NT2/D1 (cell line): Measurements from ENCODE around the gene GOLGA6L9.
"Not testable (repeated sequence)": the region's sequence is repeated elsewhere in the genome, so short reads cannot be mapped to it uniquely, and the experiment has no call there.

ENCODE experiments used
- DNase-seq: peaks from one replicate; pipeline ENCODE4 v3.0.0-alpha.2; 2011; ENCODE audit warnings: low read depth, low spot score
- H3K27me3 ChIP-seq: 2 replicates; pipeline ENCODE4 v1.6.0; 2011; ENCODE audit warnings: mild to moderate bottlenecking; ENCODE audit not compliant: insufficient read length, insufficient read depth
- H3K36me3 ChIP-seq: 2 replicates; pipeline ENCODE4 v1.6.1; 2011; ENCODE audit warnings: mild to moderate bottlenecking, low read length, mixed read lengths; ENCODE audit not compliant: insufficient read depth, insufficient read length
- H3K4me1 ChIP-seq: 2 replicates; pipeline ENCODE4 v1.5.1; 2011; ENCODE audit not compliant: insufficient read depth, insufficient read length
- H3K4me3 ChIP-seq: 2 replicates; pipeline ENCODE4 v1.5.1; 2011; ENCODE audit warnings: low read depth; ENCODE audit not compliant: insufficient read length
- H3K9ac ChIP-seq: 2 replicates; pipeline ENCODE4 v1.6.0; 2011; ENCODE audit warnings: low read depth; ENCODE audit not compliant: insufficient read length
- H3K9me3 ChIP-seq: 2 replicates; pipeline ENCODE4 v1.5.1; 2011; ENCODE audit warnings: mild to moderate bottlenecking, low read length; ENCODE audit not compliant: insufficient read depth
- SUZ12 ChIP-seq: IDR thresholded peaks from 2 replicates; pipeline ENCODE4 v1.6.1; 2011; ENCODE audit not compliant: insufficient read length, insufficient read depth; ENCODE audit errors: extremely low read depth
- YY1 ChIP-seq: IDR thresholded peaks from 2 replicates; pipeline ENCODE4 v1.6.1; 2011; ENCODE audit not compliant: insufficient read length, insufficient read depth
- ZNF274 ChIP-seq: IDR thresholded peaks from 2 replicates; pipeline ENCODE4 v1.6.1; 2011; ENCODE audit warnings: mild to moderate bottlenecking, low read depth, low read length

GOLGA6L9 gene

DNA sequence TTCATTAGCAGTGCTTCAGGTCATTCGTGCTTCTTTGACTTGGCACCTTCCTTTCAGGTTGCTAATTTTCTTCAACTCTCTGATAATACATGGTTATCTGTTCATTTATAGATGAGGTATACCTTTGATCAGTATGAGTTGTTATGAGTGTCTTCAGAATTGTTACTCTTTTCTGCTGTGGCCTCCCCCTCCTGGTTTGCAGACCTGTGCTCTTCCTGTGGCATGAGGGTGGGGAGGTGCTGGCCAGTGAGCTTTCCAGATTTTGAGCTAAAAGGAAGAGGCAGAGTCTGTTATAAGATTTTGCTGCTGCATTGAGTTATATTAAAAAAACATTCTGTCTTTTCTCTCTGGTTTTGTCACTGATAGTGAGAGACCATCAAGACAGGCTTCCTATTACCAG, 30.8 kb upstream of the GOLGA6L9 start:
- no peaks in the 10 kb centered on the region for H3K4me1 ChIP-seq
- H3K9me3 ChIP-seq, result no peaks in the 10 kb centered on the region
- H3K4me3 ChIP-seq, result no peak overlapping the region
- no peaks in the 10 kb centered on the region for H3K27me3 ChIP-seq
- TF ChIP-seq YY1 (no peak), SUZ12 (no peak), ZNF274 (no peak)
- no peak for DNase-seq
- H3K9ac ChIP-seq, result no peak overlapping the region
- no peaks in the 10 kb centered on the region for H3K36me3 ChIP-seq

- H3K4me1 ChIP-seq, H3K9me3 ChIP-seq, DNase-seq, H3K4me3 ChIP-seq, H3K36me3 ChIP-seq, H3K27me3 ChIP-seq, H3K9ac ChIP-seq: not testable (repeated sequence)
These were observed 30.1 kb upstream of the GOLGA6L9 start for GRCh38 chr15:82399366-82400103.

GRCh38 chr15:82401918-82402317, 27.7 kb upstream of the GOLGA6L9 start:
- H3K9me3 ChIP-seq, H3K27me3 ChIP-seq, H3K4me3 ChIP-seq, H3K4me1 ChIP-seq, H3K36me3 ChIP-seq, H3K9ac ChIP-seq, DNase-seq: not testable (repeated sequence)

DNA sequence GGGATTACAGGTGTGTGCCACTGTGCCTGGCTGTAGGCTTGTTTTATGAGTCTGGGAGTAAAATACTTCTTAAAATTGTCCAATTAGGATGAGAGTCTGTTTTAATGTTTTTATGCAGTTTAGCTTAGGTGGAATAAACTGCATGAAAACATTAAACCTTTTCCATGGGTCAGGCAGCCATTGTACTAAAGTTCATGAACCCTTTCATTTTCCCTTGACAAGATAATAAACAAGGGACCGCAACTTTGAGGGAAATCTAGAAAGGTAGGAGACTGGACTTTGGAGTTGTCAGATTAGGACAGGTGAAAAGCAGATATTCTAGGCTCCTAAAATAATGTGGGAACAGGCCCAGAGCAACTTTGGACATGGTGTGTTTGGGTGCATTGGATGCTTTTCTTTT, 27.3 kb upstream of the GOLGA6L9 start:
- not testable (repeated sequence) for H3K4me1 ChIP-seq, H3K36me3 ChIP-seq, H3K27me3 ChIP-seq, H3K9ac ChIP-seq, DNase-seq, H3K4me3 ChIP-seq, H3K9me3 ChIP-seq

DNA sequence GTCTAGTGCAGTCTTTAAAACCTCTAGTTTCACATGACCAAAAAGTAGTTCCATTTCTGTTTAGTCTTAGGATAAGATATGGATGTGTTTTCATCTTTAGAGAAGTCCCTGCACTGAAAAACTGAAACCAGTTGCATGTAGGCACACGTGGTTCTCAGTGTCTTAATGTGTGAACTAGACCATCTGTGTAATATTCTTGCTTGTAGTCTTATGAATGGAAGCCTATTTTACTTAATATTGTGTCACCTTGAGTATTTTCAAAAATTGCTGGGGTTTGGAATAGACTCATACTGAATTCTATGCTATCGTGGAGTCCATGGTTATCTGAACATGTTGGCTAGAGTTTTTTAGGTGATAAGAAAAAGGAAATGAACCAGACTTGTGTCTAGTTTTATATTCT, 23.4 kb upstream of the GOLGA6L9 start:
- H3K9me3 ChIP-seq, H3K4me1 ChIP-seq, H3K4me3 ChIP-seq, DNase-seq, H3K9ac ChIP-seq, H3K27me3 ChIP-seq, H3K36me3 ChIP-seq: not testable (repeated sequence)

- H3K36me3 ChIP-seq, H3K4me3 ChIP-seq, H3K4me1 ChIP-seq, H3K9ac ChIP-seq, H3K9me3 ChIP-seq, H3K27me3 ChIP-seq, DNase-seq: not testable (repeated sequence)
These were observed 19.3 kb upstream of the GOLGA6L9 start for GRCh38 chr15:82410306-82410705.

- H3K4me3 ChIP-seq, DNase-seq: not testable (repeated sequence)
These were observed 18.0 kb upstream of the GOLGA6L9 start for GRCh38 chr15:82411595-82411994.

DNA sequence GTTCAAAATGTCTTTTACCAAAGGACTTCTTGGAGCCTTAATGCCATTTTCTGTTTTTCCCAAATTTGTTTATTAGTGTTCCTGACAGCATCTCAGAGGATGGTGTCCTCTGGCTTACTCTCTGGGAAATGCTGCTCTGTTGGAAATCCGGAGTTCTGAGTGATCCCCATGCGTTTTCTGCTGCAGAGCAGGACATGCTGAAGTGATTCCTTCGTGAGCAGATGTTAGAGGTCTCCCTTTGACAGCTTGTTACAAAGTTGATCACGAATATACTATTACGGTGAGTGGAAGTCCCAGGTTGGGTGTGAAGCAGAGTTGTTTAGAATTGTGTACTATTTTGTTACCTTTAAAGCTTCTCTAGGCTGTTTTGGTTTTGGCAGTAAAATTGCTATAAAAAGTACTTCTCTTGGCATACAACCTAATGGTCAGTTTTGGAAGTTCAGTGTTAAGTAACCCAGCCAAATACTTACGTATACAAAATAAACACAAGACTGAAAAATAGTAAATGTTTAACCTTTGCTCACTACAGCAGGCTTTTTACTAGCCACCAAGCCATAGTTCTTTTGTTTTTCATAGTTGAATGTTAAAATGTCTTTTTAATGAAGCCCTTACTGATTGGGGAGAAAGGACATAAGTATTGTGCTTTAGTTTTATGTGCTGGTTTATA, 15.0 kb upstream of the GOLGA6L9 start:
- H3K4me3 ChIP-seq, H3K9me3 ChIP-seq, H3K36me3 ChIP-seq, H3K27me3 ChIP-seq, H3K9ac ChIP-seq, H3K4me1 ChIP-seq, DNase-seq: not testable (repeated sequence)

More at GRCh38 chr15:82411595-82411994, 18.0 kb upstream of the GOLGA6L9 start:
- not testable (repeated sequence) for H3K9me3 ChIP-seq, H3K9ac ChIP-seq, H3K27me3 ChIP-seq, H3K4me1 ChIP-seq, H3K36me3 ChIP-seq

DNA sequence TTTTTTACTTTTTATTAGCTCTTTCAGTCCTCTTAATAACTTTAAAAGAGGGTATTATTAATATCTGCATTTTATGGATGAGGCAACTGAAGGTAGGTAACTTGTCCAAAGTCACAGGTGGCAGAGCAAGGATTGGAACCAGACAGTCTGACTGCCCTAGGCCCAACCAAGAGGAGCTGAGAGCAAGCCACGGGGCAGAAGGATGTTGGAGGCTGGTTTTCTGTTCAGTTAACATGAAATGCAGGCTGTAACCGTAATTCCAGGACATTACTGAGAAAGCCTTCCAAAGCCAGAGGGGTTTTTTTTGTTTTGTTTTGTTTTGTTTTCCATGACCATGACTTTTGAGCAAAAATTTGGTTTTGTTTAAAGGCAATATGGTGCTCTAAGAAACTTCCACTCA, 9.1 kb upstream of the GOLGA6L9 start:
- not testable (repeated sequence) for H3K27me3 ChIP-seq, H3K9ac ChIP-seq, H3K36me3 ChIP-seq, DNase-seq, H3K4me3 ChIP-seq, H3K9me3 ChIP-seq, H3K4me1 ChIP-seq

DNA sequence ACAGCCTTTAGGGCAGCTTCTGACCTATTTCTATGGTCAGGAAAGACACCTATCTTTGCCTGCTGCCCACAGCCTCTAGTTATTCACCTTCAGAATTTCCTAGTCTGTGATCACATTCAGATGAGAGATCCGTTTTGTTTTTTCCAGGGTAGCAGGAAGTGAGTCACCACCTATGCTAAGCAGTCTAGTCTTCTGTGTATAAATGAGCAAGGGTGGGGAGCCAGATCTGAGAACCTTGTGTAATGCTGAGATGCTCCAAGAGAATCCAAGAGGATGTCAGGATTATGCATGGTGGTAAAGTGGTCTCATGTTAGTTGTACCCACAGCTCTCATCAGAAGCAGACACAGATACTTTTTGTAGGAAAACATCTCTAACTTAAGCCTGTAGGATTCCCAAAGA, 8.7 kb upstream of the GOLGA6L9 start:
- H3K9me3 ChIP-seq, H3K9ac ChIP-seq, H3K27me3 ChIP-seq, DNase-seq, H3K4me3 ChIP-seq, H3K36me3 ChIP-seq, H3K4me1 ChIP-seq: not testable (repeated sequence)

DNA sequence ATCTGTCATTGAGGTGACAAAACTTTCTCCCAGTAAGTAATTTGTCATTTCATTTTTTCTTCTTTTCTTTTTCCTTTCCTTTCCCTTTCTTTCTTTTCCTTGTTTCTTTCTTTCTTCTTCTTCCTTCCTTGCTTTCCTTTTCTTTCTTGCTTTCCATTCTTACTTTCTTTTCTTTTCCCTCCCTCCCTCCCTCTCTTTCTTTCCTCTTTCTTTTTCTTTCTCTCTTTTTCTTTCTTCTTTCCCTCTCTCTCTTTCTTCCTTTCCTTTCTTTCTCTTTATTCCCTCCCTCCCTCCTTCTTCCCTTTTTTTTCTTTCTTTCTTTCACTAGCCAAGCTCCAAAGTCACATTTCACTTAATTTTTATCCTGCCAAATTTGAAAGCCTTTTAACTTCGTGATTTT, 2.5 kb upstream of the GOLGA6L9 start:
- not testable (repeated sequence) for DNase-seq, H3K4me1 ChIP-seq, H3K36me3 ChIP-seq, H3K9ac ChIP-seq, H3K9me3 ChIP-seq, H3K4me3 ChIP-seq, H3K27me3 ChIP-seq
